ENCODE data around the gene LMBRD2. TPM values are rescaled to one million over a fixed set of nuclear protein-coding genes. Genes with fewer than 3 reads are reported as not detected.

The LMBRD2 gene
- total and polyA plus RNA-seq, 2 donors (not counting 1 experiment from before 2014, with no cell fraction given): 2.1 to 10.0 TPM

DNA sequence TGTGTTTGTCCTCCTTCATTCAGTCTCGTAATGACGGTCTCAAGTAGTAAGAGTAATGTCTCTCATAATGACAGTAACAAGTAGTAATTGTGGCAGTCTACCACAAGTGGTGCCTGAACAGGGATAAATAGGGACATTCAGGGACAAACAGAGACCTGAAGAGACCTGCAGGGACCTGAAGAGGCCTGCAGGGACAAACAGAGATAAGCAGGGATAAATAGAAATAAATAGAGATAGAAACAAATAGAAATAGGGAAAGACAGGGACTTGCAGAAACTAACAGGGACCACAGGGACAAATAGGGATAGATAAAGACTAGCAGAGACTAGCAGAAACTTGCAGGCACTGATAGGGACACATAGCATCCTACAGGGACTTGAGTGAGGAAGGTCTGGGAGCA, 92.9 kb downstream of the LMBRD2 start:
- H3K79me2 ChIP-seq (ENCODE audit: control insufficient read depth, insufficient read depth, low read length): no peaks in the 10 kb centered on the region
- H4K20me1 ChIP-seq (ENCODE audit: control insufficient read depth, insufficient read depth, low read length, poor library complexity, severe bottlenecking): no peaks in the 10 kb centered on the region
- CTCF ChIA-PET: no interaction called here
- no peaks in the 10 kb centered on the region for H3K27me3 ChIP-seq (replicated peaks in 1 of 4; ENCODE audit: control extremely low read depth in 1 of 4, control insufficient read depth in 3 of 4, insufficient read depth in 4 of 4, low read length in 3 of 4)
- no peaks in the 10 kb centered on the region for H3K36me3 ChIP-seq (replicated peaks in 1 of 2; ENCODE audit: control extremely low read depth in 1 of 2, control insufficient read depth in 1 of 2, extremely low read depth in 1 of 2, insufficient read depth in 2 of 2, low read length in 1 of 2)
- ATAC-seq (ENCODE audit: low read depth) (no peak), DNase-seq (no peak)
- Mint-ChIP-seq H3K9me3 (ENCODE audit: insufficient read depth) (no peaks in the 10 kb centered on the region), H3K27ac (no peak overlapping the region), H3K4me1 (no peaks in the 10 kb centered on the region), H3K27me3 (peaks cover 14% of the 10 kb centered on the region), H3K4me3 (no peak overlapping the region)
- H2AFZ ChIP-seq (ENCODE audit: insufficient read depth, low read depth, low read length, poor library complexity, severe bottlenecking): no peak overlapping the region
- no peak overlapping the region for H3K4me3 ChIP-seq (ENCODE audit: control extremely low read depth in 1 of 5, extremely low read depth in 1 of 5, insufficient read depth in 1 of 5, low read depth in 2 of 5, low read length in 4 of 5)
- no peak overlapping the region for H3K27ac ChIP-seq (ENCODE audit: low read length in 2 of 2)
- intact Hi-C loops (cut with micrococcal nuclease): no loop called here
- TF ChIP-seq, protein P1, sequence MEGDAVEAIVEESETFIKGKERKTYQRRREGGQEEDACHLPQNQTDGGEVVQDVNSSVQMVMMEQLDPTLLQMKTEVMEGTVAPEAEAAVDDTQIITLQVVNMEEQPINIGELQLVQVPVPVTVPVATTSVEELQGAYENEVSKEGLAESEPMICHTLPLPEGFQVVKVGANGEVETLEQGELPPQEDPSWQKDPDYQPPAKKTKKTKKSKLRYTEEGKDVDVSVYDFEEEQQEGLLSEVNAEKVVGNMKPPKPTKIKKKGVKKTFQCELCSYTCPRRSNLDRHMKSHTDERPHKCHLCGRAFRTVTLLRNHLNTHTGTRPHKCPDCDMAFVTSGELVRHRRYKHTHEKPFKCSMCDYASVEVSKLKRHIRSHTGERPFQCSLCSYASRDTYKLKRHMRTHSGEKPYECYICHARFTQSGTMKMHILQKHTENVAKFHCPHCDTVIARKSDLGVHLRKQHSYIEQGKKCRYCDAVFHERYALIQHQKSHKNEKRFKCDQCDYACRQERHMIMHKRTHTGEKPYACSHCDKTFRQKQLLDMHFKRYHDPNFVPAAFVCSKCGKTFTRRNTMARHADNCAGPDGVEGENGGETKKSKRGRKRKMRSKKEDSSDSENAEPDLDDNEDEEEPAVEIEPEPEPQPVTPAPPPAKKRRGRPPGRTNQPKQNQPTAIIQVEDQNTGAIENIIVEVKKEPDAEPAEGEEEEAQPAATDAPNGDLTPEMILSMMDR (IDR thresholded peaks at IDR 0.05): no peak
- no peak for TF ChIP-seq EZH2 (IDR thresholded peaks at IDR 0.05; ENCODE audit: borderline replicate concordance, insufficient read depth, low read depth, low read length, poor library complexity, severe bottlenecking)
- H3K9ac ChIP-seq (ENCODE audit: low read length): no peak overlapping the region
- no peak overlapping the region for H3K4me2 ChIP-seq (replicated peaks; ENCODE audit: low read depth, low read length, poor library complexity, severe bottlenecking)
- POLR2A ChIA-PET: no interaction called here
- no CpG with 5 or more reads among the region's 2 CpGs for WGBS (ENCODE audit: insufficient coverage)
- no peaks in the 10 kb centered on the region for H3K9me3 ChIP-seq (ENCODE audit: control extremely low read depth in 1 of 3, control insufficient read depth in 2 of 3, insufficient read depth in 1 of 3, low read length in 2 of 3)
- no peaks in the 10 kb centered on the region for H3K4me1 ChIP-seq (ENCODE audit: control insufficient read depth in 2 of 2, insufficient read depth in 2 of 2, low read length in 2 of 2)

DNA sequence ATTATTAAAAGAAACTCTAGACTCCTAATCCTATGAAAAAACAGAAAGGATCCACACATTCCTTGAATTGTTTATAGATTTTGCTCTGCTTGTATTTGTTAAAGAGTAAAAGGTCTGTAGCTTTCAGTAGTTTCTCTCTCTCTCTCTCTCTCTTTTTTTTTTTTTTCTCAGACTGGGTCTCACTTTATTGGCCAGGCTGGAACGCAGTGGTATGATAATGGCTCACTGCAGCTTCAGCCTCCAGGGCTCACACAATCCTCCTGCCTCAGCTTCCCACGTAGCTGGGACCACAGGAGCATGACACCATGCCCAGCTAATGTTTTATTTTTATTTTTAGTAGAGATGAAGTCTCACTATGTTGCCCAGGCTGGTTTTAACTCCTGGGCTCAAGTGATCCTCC, 94.3 kb downstream of the LMBRD2 start:
- ATAC-seq (ENCODE audit: low read depth): no peak
- H3K9me3 Mint-ChIP-seq (ENCODE audit: insufficient read depth): no peaks in the 10 kb centered on the region

More for the DNA sequence above, 94.3 kb downstream of the LMBRD2 start:
- Histone ChIP-seq H3K79me2 (ENCODE audit: control insufficient read depth, insufficient read depth, low read length) (no peaks in the 10 kb centered on the region), H3K36me3 (replicated peaks in 1 of 2; ENCODE audit: control extremely low read depth in 1 of 2, control insufficient read depth in 1 of 2, extremely low read depth in 1 of 2, insufficient read depth in 2 of 2, low read length in 1 of 2) (no peaks in the 10 kb centered on the region), H3K27ac (ENCODE audit: low read length in 2 of 2) (no peak overlapping the region), H3K9ac (ENCODE audit: low read length) (no peak overlapping the region), H3K9me3 (ENCODE audit: control extremely low read depth in 1 of 3, control insufficient read depth in 2 of 3, insufficient read depth in 1 of 3, low read length in 2 of 3) (no peaks in the 10 kb centered on the region), H3K4me2 (replicated peaks; ENCODE audit: low read depth, low read length, poor library complexity, severe bottlenecking) (no peak overlapping the region), H3K4me3 (ENCODE audit: control extremely low read depth in 1 of 5, extremely low read depth in 1 of 5, insufficient read depth in 1 of 5, low read depth in 2 of 5, low read length in 4 of 5) (no peak overlapping the region), H2AFZ (ENCODE audit: insufficient read depth, low read depth, low read length, poor library complexity, severe bottlenecking) (no peak overlapping the region), H3K4me1 (ENCODE audit: control insufficient read depth in 2 of 2, insufficient read depth in 2 of 2, low read length in 2 of 2) (no peaks in the 10 kb centered on the region), H4K20me1 (ENCODE audit: control insufficient read depth, insufficient read depth, low read length, poor library complexity, severe bottlenecking) (no peaks in the 10 kb centered on the region), H3K27me3 (replicated peaks in 1 of 4; ENCODE audit: control extremely low read depth in 1 of 4, control insufficient read depth in 3 of 4, insufficient read depth in 4 of 4, low read length in 3 of 4) (no peaks in the 10 kb centered on the region)
- DNase-seq: no peak
- intact Hi-C loops (cut with micrococcal nuclease): no loop called here
- H3K27ac Mint-ChIP-seq: no peak overlapping the region
- no peaks in the 10 kb centered on the region for H3K4me1 Mint-ChIP-seq
- TF ChIP-seq EZH2 (IDR thresholded peaks at IDR 0.05; ENCODE audit: borderline replicate concordance, insufficient read depth, low read depth, low read length, poor library complexity, severe bottlenecking): no peak
- TF ChIP-seq, protein P1 (IDR thresholded peaks at IDR 0.05): no peak
- CTCF ChIA-PET: no interaction called here
- peaks cover 14% of the 10 kb centered on the region for H3K27me3 Mint-ChIP-seq
- POLR2A ChIA-PET: no interaction called here
- WGBS (ENCODE audit: insufficient coverage): no CpG with 5 or more reads among the region's 2 CpGs
- no peak overlapping the region for H3K4me3 Mint-ChIP-seq

All from B cell (primary cell).